Sigmoid colon (tissue), 4 donors: ENCODE results near the gene NEURL1B.

Experiments used
- CTCF ChIP-seq, 4 experiments: fragments of 450-650 bp in 3 of 4; fragments of 200-600 bp in 1 of 4; IDR thresholded peaks; one replicate each; pipeline ENCODE4 v1.5.1; 2016 to 2019; ENCODE audit warnings: antibody characterized with exemption in 4 of 4, mild to moderate bottlenecking in 3 of 4, moderate library complexity in 2 of 4
- POLR2A ChIP-seq, 2 donors: fragments of 450-650 bp; IDR thresholded peaks; one replicate each; pipeline ENCODE4 v1.6.1; 2016; ENCODE audit warnings: antibody characterized with exemption in 2 of 2, mild to moderate bottlenecking in 2 of 2, moderate library complexity in 2 of 2
- POLR2AphosphoS5 ChIP-seq, 4 donors: sonication (generic); formaldehyde crosslinking; IDR thresholded peaks; one replicate each; pipeline ENCODE4 v1.6.1; 2017; ENCODE audit warnings: antibody characterized with exemption in 4 of 4

- no peak for TF ChIP-seq CTCF (IDR thresholded peaks at IDR 0.05)
- TF ChIP-seq POLR2AphosphoS5 (IDR thresholded peaks at IDR 0.05) = no peak
- no peak for TF ChIP-seq POLR2A (IDR thresholded peaks at IDR 0.05)
Observed at GRCh38 chr5:172592881-172593280, 48.2 kb upstream of the NEURL1B start.
